ENCODE results near the gene F2RL3.
"Not testable (repeated sequence)": the region's sequence is repeated elsewhere in the genome, so short reads cannot be mapped to it uniquely, and the experiment has no call there.

F2RL3 gene

GRCh38 chr19:16862826-16863415 is 25.9 kb upstream of the F2RL3 start:
- no peaks in the 10 kb centered on the region for H3K9me3 Mint-ChIP-seq
- H3K4me1 Mint-ChIP-seq = no peaks in the 10 kb centered on the region
- ATAC-seq (replicated peaks; ENCODE audit: extremely low read depth, poor library complexity, severe bottlenecking) (no peak), DNase-seq (ENCODE audit: low spot score in 2 of 2) (no peak)
- H3K27ac Mint-ChIP-seq (ENCODE audit: low read depth) = no peak overlapping the region
- H3K36me3 Mint-ChIP-seq (ENCODE audit: insufficient read depth) = peaks cover 19% of the 10 kb centered on the region
- no peak overlapping the region for H3K4me3 Mint-ChIP-seq
- no peaks in the 10 kb centered on the region for H3K27me3 Mint-ChIP-seq

GRCh38 chr19:16867211-16867610 is 21.6 kb upstream of the F2RL3 start:
- H3K4me3 Mint-ChIP-seq = no peak overlapping the region
- DNase-seq (ENCODE audit: low spot score in 2 of 2) (no peak), ATAC-seq (replicated peaks; ENCODE audit: extremely low read depth, poor library complexity, severe bottlenecking) (no peak)
- H3K27me3 Mint-ChIP-seq = no peaks in the 10 kb centered on the region
- H3K27ac Mint-ChIP-seq (ENCODE audit: low read depth) = no peak overlapping the region
- H3K36me3 Mint-ChIP-seq (ENCODE audit: insufficient read depth) = peaks cover 21% of the 10 kb centered on the region
- no peaks in the 10 kb centered on the region for H3K9me3 Mint-ChIP-seq
- H3K4me1 Mint-ChIP-seq = no peaks in the 10 kb centered on the region

GRCh38 chr19:16868423-16869130 is 20.2 kb upstream of the F2RL3 start:
- no peak for ATAC-seq (replicated peaks; ENCODE audit: extremely low read depth, poor library complexity, severe bottlenecking)
- no peak for DNase-seq (ENCODE audit: low spot score in 2 of 2)
- peaks cover 23% of the 10 kb centered on the region for H3K36me3 Mint-ChIP-seq (ENCODE audit: insufficient read depth)
- H3K27me3 Mint-ChIP-seq = no peaks in the 10 kb centered on the region
- no peak overlapping the region for H3K27ac Mint-ChIP-seq (ENCODE audit: low read depth)
- no peaks in the 10 kb centered on the region for H3K9me3 Mint-ChIP-seq
- peaks cover 1% of the 10 kb centered on the region for H3K4me1 Mint-ChIP-seq
- no peak overlapping the region for H3K4me3 Mint-ChIP-seq

GRCh38 chr19:16869331-16869972 is 19.3 kb upstream of the F2RL3 start:
- ATAC-seq (replicated peaks; ENCODE audit: extremely low read depth, poor library complexity, severe bottlenecking) = no peak
- H3K4me3 Mint-ChIP-seq = no peak overlapping the region
- no peak for DNase-seq (ENCODE audit: low spot score in 2 of 2)
- H3K9me3 Mint-ChIP-seq = no peaks in the 10 kb centered on the region
- peaks cover 22% of the 10 kb centered on the region for H3K36me3 Mint-ChIP-seq (ENCODE audit: insufficient read depth)
- peaks cover 10% of the 10 kb centered on the region for H3K4me1 Mint-ChIP-seq
- H3K27me3 Mint-ChIP-seq = no peaks in the 10 kb centered on the region
- H3K27ac Mint-ChIP-seq (ENCODE audit: low read depth) = no peak overlapping the region

- H3K4me1 Mint-ChIP-seq = peaks cover 22% of the 10 kb centered on the region
- DNase-seq (ENCODE audit: low spot score in 2 of 2) (no peak), ATAC-seq (replicated peaks; ENCODE audit: extremely low read depth, poor library complexity, severe bottlenecking) (no peak)
- no peak overlapping the region for H3K4me3 Mint-ChIP-seq
- no peaks in the 10 kb centered on the region for H3K9me3 Mint-ChIP-seq
- H3K27ac Mint-ChIP-seq (ENCODE audit: low read depth) = no peak overlapping the region
- H3K36me3 Mint-ChIP-seq (ENCODE audit: insufficient read depth) = peaks cover 12% of the 10 kb centered on the region
- no peaks in the 10 kb centered on the region for H3K27me3 Mint-ChIP-seq
These were observed 16.9 kb upstream of the F2RL3 start for GRCh38 chr19:16871871-16872270.

- no peak for DNase-seq (ENCODE audit: low spot score in 2 of 2)
- Mint-ChIP-seq H3K4me1 (peaks cover 22% of the 10 kb centered on the region), H3K27ac (ENCODE audit: low read depth) (no peak overlapping the region), H3K9me3 (no peaks in the 10 kb centered on the region), H3K4me3 (no peak overlapping the region), H3K36me3 (ENCODE audit: insufficient read depth) (peaks cover 12% of the 10 kb centered on the region), H3K27me3 (no peaks in the 10 kb centered on the region)
- ATAC-seq (replicated peaks; ENCODE audit: extremely low read depth, poor library complexity, severe bottlenecking) = no peak
These were observed 16.1 kb upstream of the F2RL3 start for GRCh38 chr19:16872728-16873127.

GRCh38 chr19:16873594-16873993 is 15.2 kb upstream of the F2RL3 start:
- no peaks in the 10 kb centered on the region for H3K27me3 Mint-ChIP-seq
- ATAC-seq (replicated peaks; ENCODE audit: extremely low read depth, poor library complexity, severe bottlenecking) (no peak), DNase-seq (ENCODE audit: low spot score in 2 of 2) (no peak)
- H3K27ac Mint-ChIP-seq (ENCODE audit: low read depth) = peak overlapping the region; percentile 96
- no peak overlapping the region for H3K4me3 Mint-ChIP-seq
- H3K9me3 Mint-ChIP-seq = no peaks in the 10 kb centered on the region
- H3K4me1 Mint-ChIP-seq = peaks cover 22% of the 10 kb centered on the region
- peaks cover 12% of the 10 kb centered on the region for H3K36me3 Mint-ChIP-seq (ENCODE audit: insufficient read depth)

- Mint-ChIP-seq H3K4me1 (peaks cover 22% of the 10 kb centered on the region), H3K9me3 (no peaks in the 10 kb centered on the region), H3K4me3 (no peak overlapping the region), H3K27ac (ENCODE audit: low read depth) (peak overlapping the region; percentile 96), H3K27me3 (no peaks in the 10 kb centered on the region), H3K36me3 (ENCODE audit: insufficient read depth) (peaks cover 15% of the 10 kb centered on the region)
- ATAC-seq (replicated peaks; ENCODE audit: extremely low read depth, poor library complexity, severe bottlenecking) = no peak
- no peak for DNase-seq (ENCODE audit: low spot score in 2 of 2)
These were observed 14.4 kb upstream of the F2RL3 start for GRCh38 chr19:16874250-16874977.

- DNase-seq (ENCODE audit: low spot score in 2 of 2); H3K9me3 Mint-ChIP-seq; ATAC-seq (replicated peaks; ENCODE audit: extremely low read depth, poor library complexity, severe bottlenecking); H3K4me3 Mint-ChIP-seq; H3K27me3 Mint-ChIP-seq: not testable (repeated sequence)
- Mint-ChIP-seq H3K36me3 (ENCODE audit: insufficient read depth) (peaks cover 15% of the 10 kb centered on the region), H3K4me1 (peaks cover 22% of the 10 kb centered on the region), H3K27ac (ENCODE audit: low read depth) (peak overlapping the region; percentile 96)
These were observed 13.9 kb upstream of the F2RL3 start for GRCh38 chr19:16874978-16875299.

GRCh38 chr19:16875584-16876555 is 12.9 kb upstream of the F2RL3 start:
- DNase-seq (ENCODE audit: low spot score in 2 of 2) (no peak), ATAC-seq (replicated peaks; ENCODE audit: extremely low read depth, poor library complexity, severe bottlenecking) (no peak)
- peak overlapping the region; percentile 96 for H3K27ac Mint-ChIP-seq (ENCODE audit: low read depth)
- H3K9me3 Mint-ChIP-seq = no peaks in the 10 kb centered on the region
- H3K27me3 Mint-ChIP-seq = no peaks in the 10 kb centered on the region
- H3K4me1 Mint-ChIP-seq = peaks cover 22% of the 10 kb centered on the region
- peaks cover 18% of the 10 kb centered on the region for H3K36me3 Mint-ChIP-seq (ENCODE audit: insufficient read depth)
- H3K4me3 Mint-ChIP-seq = no peak overlapping the region

- peaks cover 22% of the 10 kb centered on the region for H3K4me1 Mint-ChIP-seq
- peaks cover 14% of the 10 kb centered on the region for H3K36me3 Mint-ChIP-seq (ENCODE audit: insufficient read depth)
- no peak for DNase-seq (ENCODE audit: low spot score in 2 of 2)
- no peak overlapping the region for H3K27ac Mint-ChIP-seq (ENCODE audit: low read depth)
- no peak overlapping the region for H3K4me3 Mint-ChIP-seq
- no peaks in the 10 kb centered on the region for H3K27me3 Mint-ChIP-seq
- no peak for ATAC-seq (replicated peaks; ENCODE audit: extremely low read depth, poor library complexity, severe bottlenecking)
- peaks cover 1% of the 10 kb centered on the region for H3K9me3 Mint-ChIP-seq
These were observed 11.9 kb upstream of the F2RL3 start for GRCh38 chr19:16876904-16877361.

GRCh38 chr19:16877581-16877980 is 11.2 kb upstream of the F2RL3 start:
- no peak overlapping the region for H3K4me3 Mint-ChIP-seq
- peaks cover 22% of the 10 kb centered on the region for H3K4me1 Mint-ChIP-seq
- ATAC-seq (replicated peaks; ENCODE audit: extremely low read depth, poor library complexity, severe bottlenecking) = no peak
- peaks cover 7% of the 10 kb centered on the region for H3K9me3 Mint-ChIP-seq
- no peak overlapping the region for H3K27ac Mint-ChIP-seq (ENCODE audit: low read depth)
- H3K36me3 Mint-ChIP-seq (ENCODE audit: insufficient read depth) = peaks cover 10% of the 10 kb centered on the region
- no peak for DNase-seq (ENCODE audit: low spot score in 2 of 2)
- no peaks in the 10 kb centered on the region for H3K27me3 Mint-ChIP-seq

Measured in central memory CD8-positive, alpha-beta T cell (primary cell).